NCI-H2227 treated with DMSO at 0.1 percent for 48 hours (cell line): ENCODE results near the gene POU3F1.
A peak's percentile ranks its signal among the peaks of the same experiment; 100 is the strongest.

Source experiments
- DNase-seq: peaks from one replicate; lab custom pipeline; 2025; lab: John Stamatoyannopoulos, UW

POU3F1 gene

GRCh38 chr1:38028105-38028591 is 18.4 kb downstream of the POU3F1 start:
- no peak for DNase-seq

GRCh38 chr1:38027201-38028104 is 19.1 kb downstream of the POU3F1 start:
- no peak for DNase-seq

- DNase-seq: peak; percentile 43
Measured at GRCh38 chr1:38026592-38027200, 19.9 kb downstream of the POU3F1 start.

GRCh38 chr1:38025664-38026063 is 20.9 kb downstream of the POU3F1 start:
- DNase-seq: no peak

GRCh38 chr1:38025233-38025632 is 21.4 kb downstream of the POU3F1 start:
- DNase-seq: no peak

GRCh38 chr1:38022810-38023209 is 23.8 kb downstream of the POU3F1 start:
- DNase-seq: no peak

GRCh38 chr1:38021969-38022368 is 24.6 kb downstream of the POU3F1 start:
- DNase-seq: no peak

GRCh38 chr1:38020396-38020795 is 26.2 kb downstream of the POU3F1 start:
- DNase-seq: no peak

GRCh38 chr1:38018864-38019343 is 27.7 kb downstream of the POU3F1 start:
- DNase-seq: no peak

- no peak for DNase-seq
Measured at GRCh38 chr1:38015978-38016725, 30.4 kb downstream of the POU3F1 start.

GRCh38 chr1:38014724-38015424 is 31.7 kb downstream of the POU3F1 start:
- DNase-seq: no peak

- DNase-seq: no peak
Measured at GRCh38 chr1:38014171-38014570, 32.4 kb downstream of the POU3F1 start.

GRCh38 chr1:38013227-38013622 is 33.4 kb downstream of the POU3F1 start:
- no peak for DNase-seq

GRCh38 chr1:38012363-38013226 is 34.0 kb downstream of the POU3F1 start, which contains the start of gene UTP11:
Gene UTP11, plus strand, starts transcription at chr1:38012734. Its CDS starts 69 bp downstream, at chr1:38012803.
- peak; percentile 99 for DNase-seq

- DNase-seq: no peak
Measured at GRCh38 chr1:38009841-38010180, 36.8 kb downstream of the POU3F1 start.

- no peak for DNase-seq
Measured at GRCh38 chr1:38009088-38009840, 37.3 kb downstream of the POU3F1 start.

GRCh38 chr1:38006008-38006828 is 40.4 kb downstream of the POU3F1 start:
- DNase-seq: no peak

- peak; percentile 51 for DNase-seq
Measured at GRCh38 chr1:38005195-38006007, 41.2 kb downstream of the POU3F1 start, which contains the start of gene FHL3. Gene FHL3, minus strand, starts transcription at chr1:38005514. Its CDS starts 6,102 bp downstream, at chr1:37999412.
